GM10847 (cell line): ENCODE data around the gene TTC22.

Experiments used
- POLR2A ChIP-seq: IDR thresholded peaks from 2 replicates; pipeline ENCODE4 v1.6.1; 2011; ENCODE audit not compliant: insufficient read length; ENCODE audit errors: extremely low read depth

TTC22 gene

DNA sequence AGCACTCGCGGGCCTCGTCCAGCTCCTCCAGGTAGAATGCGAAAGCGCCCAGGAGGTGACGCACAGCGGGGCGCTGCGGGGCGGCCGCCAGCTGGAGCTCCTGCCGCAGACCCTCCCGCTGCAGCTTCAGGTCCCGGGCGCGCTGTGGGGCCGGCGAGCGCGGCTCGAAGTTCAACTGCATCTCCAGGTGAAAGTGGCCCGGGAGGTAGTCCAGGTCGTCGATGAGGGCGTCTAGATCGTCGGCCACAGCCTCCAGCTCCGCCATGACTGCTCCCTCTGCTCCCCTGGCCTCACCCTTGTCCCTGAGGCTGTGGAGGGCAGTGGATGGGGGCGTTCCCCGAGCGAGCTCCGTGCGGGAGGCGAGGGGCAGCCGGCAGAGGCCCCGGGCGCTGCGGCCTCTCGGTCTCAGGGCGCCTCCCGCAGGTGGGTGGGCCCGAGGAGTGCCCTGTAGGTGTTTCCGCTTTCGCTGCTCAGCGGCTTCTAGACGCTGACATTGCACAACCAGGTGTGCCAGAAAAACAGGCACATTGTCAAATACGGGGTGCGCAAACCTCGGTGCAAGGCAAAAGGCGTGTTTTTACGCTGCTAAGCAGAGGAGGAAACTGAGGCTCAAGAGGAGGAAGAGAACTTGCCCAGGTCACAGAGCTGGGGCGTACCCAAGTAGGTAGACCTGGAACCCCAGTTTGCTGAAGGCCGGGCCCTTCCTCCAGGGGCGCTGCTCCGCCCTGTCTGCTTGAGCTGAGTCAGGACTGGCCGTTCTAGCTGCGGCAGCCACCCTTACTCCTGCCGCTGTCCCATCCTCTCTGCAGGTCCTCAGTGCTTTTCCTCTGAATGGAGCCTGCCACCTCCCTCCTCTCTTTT is at the start of gene TTC22:
Gene TTC22 (minus strand): TSS at position 425 of the 861 bp plus-strand sequence. CDS start 160 bp downstream, at position 265.
- peak; percentile 14 for TF ChIP-seq POLR2A

DNA sequence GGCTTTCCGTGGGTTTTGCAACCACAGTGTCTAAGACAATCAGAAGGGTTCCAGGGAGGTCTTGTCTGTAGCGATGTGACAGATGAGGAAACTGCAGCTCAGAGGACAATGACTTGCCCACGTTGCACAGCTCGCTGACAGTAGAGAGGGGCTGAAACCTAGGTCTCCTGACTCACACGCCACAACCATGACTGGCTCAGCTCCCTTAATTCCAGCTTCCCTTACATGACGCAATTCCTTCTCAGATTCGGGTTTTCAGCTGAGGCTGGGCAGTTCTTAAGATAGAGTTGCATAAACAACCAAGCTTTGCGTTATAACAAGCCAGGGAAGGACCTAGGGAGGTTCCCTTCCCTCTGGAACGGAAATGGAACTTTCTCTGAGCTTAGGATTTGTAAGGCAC is 49.6 kb upstream of the TTC22 start:
- no peak for TF ChIP-seq POLR2A

DNA sequence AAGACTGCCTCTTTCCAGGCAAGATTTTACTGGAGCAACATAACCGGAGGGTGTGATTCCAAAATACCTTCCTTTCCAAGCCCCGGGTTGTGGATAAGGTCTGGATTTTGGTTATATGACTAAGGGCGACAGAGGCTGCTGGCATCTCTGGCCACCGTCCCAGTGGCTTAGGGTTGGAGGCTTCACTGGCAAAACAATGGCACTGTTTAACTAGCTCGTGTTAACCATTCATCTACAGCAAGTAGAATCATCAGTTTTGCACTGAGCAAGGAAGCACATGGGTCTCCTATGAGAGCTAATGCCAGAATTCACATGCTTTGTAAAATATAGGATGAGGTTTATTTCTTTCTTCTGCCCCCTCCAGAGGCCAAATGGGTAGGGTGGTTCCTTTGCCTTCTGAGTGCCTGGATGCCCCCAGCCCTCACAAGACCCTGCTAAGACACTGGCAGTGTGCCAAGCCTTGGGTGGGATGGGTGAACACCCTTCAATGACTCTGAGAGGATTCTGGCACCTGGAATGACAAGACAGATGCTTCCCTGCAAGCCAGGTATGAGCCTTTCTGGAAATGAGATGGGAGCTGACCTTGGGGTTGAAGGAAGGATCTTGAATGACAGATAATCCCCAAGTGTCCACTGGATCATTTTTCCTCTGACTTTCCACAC is 49.1 kb upstream of the TTC22 start:
- no peak for TF ChIP-seq POLR2A

DNA sequence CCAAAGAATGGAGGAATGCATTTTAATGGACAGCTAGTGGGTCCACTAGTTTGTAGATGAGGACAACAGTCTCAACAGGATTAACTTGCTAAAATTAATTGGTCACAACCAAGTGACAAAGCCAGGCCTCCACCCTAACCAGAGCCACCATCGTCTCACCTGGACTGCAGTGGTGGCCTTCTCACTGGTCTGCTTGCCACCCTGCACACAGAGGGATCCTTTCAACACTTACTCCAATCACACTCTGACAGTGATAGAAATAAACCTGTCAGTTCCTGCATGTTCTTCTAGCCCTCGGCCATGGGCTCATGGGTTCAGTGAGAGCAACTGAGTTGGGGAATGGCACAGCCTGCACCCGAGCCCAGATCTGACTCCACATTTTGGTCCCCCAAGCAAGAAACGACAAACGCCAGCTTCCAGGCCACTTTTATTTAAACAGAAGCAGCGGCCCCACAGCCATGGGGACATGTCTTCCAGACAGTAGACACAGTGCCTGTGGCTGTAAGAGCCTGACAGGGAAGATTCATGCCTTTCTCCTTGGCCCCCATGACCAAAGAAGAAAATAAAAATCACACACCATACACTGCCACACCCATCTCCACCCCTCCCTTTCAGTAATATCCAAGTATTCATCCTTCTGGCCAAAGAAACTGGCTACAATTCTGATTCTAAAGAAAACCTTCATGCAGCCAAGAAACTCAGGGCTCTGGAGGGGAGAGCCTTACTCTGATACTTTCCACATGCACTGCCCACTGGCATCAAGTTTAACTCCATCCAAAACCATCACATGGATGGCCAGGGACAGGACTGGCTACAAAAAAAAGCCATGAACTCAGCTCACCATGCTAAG is 48.3 kb upstream of the TTC22 start:
- TF ChIP-seq POLR2A = no peak

DNA sequence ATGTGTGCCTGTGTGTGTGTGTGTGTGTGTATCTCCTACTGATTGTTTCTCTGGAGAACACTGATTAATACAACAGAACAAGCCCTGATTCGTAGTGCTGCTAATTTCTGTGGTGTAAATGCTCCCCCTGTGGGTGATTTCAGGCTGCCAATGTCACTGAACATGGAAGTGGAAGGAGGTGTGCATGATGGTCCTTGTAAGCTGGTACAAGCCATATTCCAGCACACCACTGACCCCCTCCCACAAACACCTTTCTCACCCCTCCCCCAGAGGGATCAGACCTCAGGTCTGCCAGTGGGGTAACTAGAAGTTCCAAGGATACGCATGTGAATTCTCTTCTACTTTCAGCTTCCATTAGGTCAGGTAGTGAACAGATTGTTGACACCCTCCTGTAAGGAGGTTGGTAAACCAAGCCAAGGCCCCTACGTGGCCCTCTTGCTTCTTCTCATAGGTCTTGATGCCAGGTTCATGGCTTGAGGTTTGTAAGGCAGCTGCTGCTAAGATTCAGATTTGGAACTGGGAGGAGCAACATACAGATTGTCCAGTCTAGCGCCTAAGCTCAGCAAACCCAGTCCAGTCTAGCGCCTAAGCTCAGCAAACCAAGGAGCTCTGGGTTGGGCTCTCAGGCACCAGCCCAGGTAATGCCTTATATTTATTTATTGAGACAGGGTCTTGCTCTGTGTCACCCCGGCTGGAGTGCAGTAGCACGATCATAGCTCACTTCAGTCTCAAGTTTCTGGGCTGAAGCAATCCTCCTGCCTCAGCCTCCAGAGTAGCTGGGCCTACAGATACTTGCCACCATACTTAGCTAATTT is 47.2 kb upstream of the TTC22 start:
- no peak for TF ChIP-seq POLR2A

DNA sequence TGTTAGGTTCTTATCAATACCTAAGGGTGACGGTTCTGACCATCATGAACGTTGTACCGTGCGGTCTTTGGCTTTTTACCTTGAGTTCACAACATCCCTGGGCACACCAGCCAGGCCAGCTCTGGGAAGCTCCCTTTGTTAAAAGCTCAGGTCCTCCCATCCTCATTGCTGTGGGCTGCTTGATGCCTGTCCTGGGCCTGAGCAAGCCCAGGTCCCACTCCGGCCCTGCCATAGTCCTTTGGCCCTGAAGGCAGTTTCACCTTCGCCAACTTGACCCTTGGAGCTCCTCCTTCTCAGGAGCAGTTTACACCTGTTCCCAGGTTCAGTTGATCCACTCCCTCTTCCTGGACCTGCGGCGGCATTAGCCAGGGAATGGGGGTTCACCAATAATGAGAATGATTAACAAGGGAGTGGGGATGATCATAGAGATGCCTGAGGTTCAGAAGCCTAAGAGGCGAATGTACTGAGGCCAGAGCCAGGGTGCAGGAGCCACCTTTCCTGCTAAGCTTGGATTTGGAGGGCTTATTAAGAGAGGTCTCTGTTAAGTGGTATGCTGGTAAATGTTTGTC is 45.7 kb upstream of the TTC22 start:
- no peak for TF ChIP-seq POLR2A

DNA sequence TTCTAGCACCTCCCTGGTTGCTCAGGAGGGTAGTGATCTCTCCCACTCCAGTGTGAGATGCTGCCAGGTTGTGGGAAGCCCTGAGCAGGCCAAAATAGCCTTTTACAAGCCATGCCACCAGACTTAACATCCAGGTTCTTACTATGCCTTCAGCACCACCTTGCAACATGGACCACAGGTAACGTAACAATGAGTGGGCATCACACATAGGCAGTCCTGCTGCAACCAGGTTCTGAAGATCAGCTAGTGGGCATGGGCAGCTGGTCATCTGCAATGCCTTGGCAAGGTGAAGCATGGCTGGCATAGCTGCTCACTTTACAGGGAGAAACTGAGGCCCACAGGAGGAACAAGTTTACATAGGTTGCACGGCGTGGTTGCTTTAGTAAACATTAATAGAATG is 45.2 kb upstream of the TTC22 start:
- TF ChIP-seq POLR2A = no peak

DNA sequence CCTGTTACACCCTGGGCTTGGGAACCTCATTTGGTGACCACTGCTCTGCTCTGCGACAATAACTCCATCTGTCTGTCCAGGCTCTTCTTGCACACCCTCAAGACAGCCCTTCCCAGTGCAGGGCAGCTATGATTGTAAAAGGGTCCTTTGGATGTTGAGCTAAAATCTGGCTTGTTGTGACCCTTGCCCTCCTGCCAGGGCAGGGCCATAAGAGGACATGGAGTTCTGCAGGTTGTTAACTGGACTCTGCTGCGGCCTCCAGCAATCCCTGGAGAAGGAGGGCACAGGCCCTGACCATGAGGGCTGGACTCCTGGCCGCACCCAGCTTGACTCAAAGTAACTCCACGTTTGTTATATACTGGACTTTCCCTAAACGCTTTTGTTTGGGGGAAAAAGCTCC is 44.6 kb upstream of the TTC22 start:
- no peak for TF ChIP-seq POLR2A

DNA sequence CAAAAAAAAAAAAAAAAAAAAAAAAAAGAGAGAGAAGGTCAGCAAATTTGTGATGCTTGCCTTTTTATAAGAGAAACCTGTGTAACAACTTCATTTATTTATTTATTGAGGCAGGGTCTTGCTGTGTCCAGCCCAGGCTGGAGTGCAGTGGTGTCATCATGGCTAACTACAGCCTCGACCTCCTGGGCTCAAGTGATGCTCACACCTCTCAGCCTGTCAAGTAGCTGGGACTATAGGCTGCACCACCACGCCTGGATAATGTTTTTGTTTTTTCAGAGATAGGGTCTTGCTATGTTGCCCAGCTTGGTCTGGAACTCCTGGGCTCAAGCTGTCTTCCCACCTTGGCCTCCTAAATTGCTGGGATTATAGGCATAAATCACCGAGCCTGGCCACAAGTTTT is 43.4 kb upstream of the TTC22 start:
- no peak for TF ChIP-seq POLR2A

DNA sequence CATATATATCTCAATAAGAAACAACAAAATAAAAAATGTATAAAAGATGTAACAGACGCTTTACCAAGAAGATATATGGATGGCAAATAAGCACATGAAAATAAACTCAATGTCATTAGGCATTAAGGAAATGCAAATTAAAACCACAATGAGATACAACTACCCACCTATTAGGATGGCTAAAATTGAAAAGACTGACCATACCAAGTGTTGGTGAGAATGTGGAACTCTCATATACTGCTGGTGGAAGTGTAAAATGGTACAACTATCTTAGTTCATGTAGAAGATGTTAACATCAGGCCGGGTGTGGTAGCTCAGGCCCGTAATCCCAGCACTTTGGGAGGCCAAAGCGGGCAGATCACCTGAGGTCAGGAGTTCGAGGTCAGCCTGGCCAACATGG is 42.3 kb upstream of the TTC22 start:
- no peak for TF ChIP-seq POLR2A

DNA sequence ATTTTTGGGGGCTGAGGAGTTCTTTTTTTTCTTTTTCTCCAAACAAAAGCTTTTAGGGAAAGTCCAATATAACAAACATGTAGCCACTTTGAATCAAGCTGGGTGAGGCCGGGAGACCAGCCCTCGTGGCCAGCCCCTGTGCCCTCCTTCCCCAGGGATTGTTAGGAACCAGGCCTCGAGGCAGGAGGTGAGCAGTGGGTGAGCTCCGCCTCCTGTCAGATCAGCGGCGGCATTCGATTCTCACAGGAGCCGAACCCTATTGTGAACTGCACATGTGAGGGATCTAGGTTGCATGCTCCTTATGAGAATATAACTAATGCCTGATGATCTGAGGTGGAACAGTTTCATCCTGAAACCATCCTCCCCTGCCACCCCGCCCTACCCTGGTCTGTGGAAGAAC is 41.8 kb upstream of the TTC22 start:
- TF ChIP-seq POLR2A = no peak

DNA sequence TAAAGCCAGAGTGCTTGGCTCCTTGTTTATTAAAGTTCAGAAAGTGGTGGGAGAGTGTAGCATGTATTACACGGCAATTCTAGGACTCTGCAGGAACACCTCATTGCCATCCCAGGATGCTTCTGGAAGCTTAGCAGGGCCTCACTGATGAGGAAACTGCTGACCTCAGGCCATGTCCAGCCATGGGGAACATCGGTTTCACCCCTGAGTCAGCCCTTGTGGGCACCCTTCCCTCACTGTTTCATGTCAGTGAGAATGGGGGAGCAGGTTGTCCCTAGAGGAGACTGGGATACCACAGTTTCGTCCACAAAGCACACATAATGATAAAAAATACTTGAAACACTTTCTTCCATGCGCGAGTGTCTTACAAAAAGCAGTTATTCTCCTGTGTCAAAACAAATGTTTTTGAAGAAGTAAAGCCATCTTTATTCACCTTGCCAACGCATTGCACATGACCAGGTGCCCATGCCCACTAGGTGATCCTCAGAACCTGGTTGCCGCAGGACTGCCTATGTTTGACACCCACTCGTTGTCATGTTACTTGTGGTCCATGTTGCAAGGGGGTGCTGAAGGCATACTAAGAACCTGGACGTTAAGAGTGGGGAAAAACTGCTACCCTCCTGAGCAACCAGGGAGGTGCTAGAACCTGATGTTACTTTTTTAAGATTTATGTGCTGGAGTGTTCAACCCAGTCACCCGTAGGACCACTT is 41.2 kb upstream of the TTC22 start:
- no peak for TF ChIP-seq POLR2A

DNA sequence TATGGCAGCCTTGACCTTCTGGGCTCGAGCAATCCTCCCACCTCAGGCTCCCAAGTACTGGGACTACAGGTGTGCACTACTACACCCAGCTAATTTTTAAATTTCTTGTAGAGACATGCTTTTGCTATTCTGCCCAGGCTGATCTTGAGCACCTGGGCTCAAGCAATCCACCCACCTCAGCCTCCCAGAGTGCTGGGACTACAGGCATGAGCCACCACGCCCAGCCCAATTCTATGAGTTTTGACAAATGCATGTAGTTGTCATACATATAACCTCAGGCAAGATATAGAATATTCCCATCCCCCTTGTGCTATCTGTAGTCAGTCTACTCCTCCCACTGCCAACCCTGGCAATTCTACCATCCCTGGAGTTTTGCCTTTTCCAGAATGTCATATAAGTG is 38.7 kb upstream of the TTC22 start:
- TF ChIP-seq POLR2A = no peak
